ENCODE data around the gene ABCC5. TPM values are rescaled to one million over a fixed set of nuclear protein-coding genes. Genes with fewer than 3 reads are reported as not detected.

ABCC5 gene
- total and polyA plus RNA-seq, 2 experiments from 2014 or later, result 68.8 to 92.0 TPM

DNA sequence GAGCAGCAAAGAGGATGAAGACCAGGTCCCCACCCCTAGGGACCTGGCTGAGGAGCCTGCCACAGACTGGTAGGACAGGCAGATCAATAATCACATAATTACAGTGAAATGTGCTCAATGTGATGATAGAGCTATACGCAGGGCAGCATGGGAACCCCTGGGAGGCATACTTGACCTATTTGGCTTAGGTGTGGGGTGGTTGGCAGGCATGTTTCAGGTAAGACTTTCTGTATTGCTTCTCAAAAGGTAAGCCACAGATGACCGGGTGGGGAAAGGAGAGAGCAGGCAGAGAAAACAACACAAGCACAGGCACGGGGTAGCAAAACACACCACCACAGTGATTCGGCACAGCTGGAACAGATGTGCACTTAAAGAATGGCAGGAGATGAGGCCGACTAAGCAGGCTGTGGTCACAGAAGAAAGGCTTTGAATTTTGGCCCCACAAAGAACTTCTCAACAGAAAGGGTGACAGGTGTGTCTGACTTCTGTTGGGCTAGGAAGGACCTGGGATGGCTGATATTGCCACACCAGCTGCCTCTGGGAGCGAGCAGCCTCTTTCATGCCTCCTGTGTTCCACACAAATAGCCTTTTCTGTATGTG lies 64.1 kb downstream of the ABCC5 start:
- peaks cover 60% of the 10 kb centered on the region for H3K36me3 ChIP-seq
- H3K9me3 ChIP-seq (ENCODE audit: low read depth), result no peaks in the 10 kb centered on the region
- H3K27ac ChIP-seq, result no peak overlapping the region
- no peak for DNase-seq (ENCODE audit: low read depth in 1 of 2, low spot score in 1 of 2)
- no peaks in the 10 kb centered on the region for H3K27me3 ChIP-seq
- no peak for TF ChIP-seq CTCF (IDR thresholded peaks at IDR 0.05; ENCODE audit: low read depth, low read length)
- H3K4me1 ChIP-seq (ENCODE audit: low read depth), result no peaks in the 10 kb centered on the region
- no peak overlapping the region for H3K4me3 ChIP-seq

- no peak for TF ChIP-seq CTCF (IDR thresholded peaks at IDR 0.05; ENCODE audit: low read depth, low read length)
- Histone ChIP-seq H3K9me3 (ENCODE audit: low read depth) (no peaks in the 10 kb centered on the region), H3K27ac (no peak overlapping the region), H3K36me3 (peaks cover 67% of the 10 kb centered on the region), H3K4me1 (ENCODE audit: low read depth) (no peaks in the 10 kb centered on the region), H3K27me3 (no peaks in the 10 kb centered on the region), H3K4me3 (no peak overlapping the region)
- no peak for DNase-seq (ENCODE audit: low read depth in 1 of 2, low spot score in 1 of 2)
Measured at GRCh38 chr3:183951459-183951858, 66.2 kb downstream of the ABCC5 start.

DNA sequence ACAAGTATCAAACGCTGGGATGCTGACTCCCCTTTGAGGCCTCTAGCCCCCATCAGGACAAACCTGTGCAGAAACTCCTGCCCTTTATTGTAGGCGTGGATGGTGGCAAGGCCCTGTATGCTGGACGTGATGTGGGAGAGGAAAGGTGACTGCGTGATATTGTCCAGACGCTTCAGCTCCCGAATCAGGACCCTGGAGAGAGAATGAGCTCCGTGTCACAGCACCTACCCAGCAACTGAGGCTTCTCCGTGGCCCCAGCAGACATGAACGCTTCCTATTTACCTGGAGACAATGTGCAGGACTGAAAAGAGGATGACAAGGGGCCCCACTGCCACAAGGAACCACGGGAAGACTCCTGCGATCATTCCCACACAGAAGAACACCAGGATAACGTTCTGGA lies 68.0 kb downstream of the ABCC5 start:
- TF ChIP-seq CTCF (IDR thresholded peaks at IDR 0.05; ENCODE audit: low read depth, low read length), result no peak
- Histone ChIP-seq H3K4me1 (ENCODE audit: low read depth) (no peaks in the 10 kb centered on the region), H3K27me3 (no peaks in the 10 kb centered on the region), H3K4me3 (no peak overlapping the region), H3K27ac (no peak overlapping the region), H3K9me3 (ENCODE audit: low read depth) (no peaks in the 10 kb centered on the region), H3K36me3 (peaks cover 75% of the 10 kb centered on the region)
- peak in 1 of 2 donors; percentile 35 for DNase-seq (ENCODE audit: low read depth in 1 of 2, low spot score in 1 of 2)

DNA sequence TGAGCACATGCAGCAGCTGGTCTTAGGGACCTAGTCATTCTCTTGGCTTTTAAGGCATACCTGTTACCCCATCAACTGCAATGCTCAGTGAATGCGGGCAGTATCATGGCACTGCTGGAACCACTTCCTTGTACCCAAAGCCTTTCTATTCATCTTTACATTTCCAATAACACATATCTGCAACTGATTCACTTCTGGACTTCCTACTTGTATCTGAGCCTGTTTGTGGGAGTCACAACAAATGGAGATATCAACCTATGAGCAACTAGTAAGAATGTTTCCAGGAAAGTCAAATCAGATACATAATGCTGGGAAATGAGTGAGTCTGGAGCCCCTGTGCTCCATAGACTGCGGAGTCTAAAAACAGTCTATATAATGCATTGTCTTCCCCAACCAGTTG lies 71.6 kb downstream of the ABCC5 start:
- H3K4me3 ChIP-seq, result no peak overlapping the region
- no peak for TF ChIP-seq CTCF (IDR thresholded peaks at IDR 0.05; ENCODE audit: low read depth, low read length)
- no peak overlapping the region for H3K27ac ChIP-seq
- H3K9me3 ChIP-seq (ENCODE audit: low read depth), result no peaks in the 10 kb centered on the region
- no peaks in the 10 kb centered on the region for H3K27me3 ChIP-seq
- peaks cover 75% of the 10 kb centered on the region for H3K36me3 ChIP-seq
- DNase-seq (ENCODE audit: low read depth in 1 of 2, low spot score in 1 of 2), result no peak
- H3K4me1 ChIP-seq (ENCODE audit: low read depth), result no peaks in the 10 kb centered on the region

DNA sequence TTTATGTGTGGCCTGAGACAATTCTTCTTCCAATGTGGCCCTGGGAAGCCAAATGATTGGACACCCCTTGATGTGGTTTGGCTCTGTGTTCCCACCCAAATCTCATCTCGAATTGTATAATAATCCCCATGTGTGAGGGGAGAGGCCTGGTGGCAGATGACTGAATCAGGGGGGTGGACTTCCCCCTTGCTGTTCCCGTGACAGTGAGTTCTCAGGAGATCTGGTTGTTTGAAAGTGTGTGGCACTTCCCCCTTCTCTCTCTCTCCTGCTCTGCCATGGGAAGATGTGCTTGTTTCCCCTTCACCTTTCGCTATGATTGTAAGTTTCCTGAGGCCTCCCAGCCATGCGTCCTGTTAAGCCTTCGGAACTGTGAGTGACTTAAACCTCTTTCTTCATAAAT lies 72.9 kb downstream of the ABCC5 start:
- H3K36me3 ChIP-seq, result peaks cover 72% of the 10 kb centered on the region

More for the DNA sequence above, 72.9 kb downstream of the ABCC5 start:
- TF ChIP-seq CTCF (IDR thresholded peaks at IDR 0.05; ENCODE audit: low read depth, low read length), result no peak
- H3K4me1 ChIP-seq (ENCODE audit: low read depth), result no peaks in the 10 kb centered on the region
- H3K27me3 ChIP-seq, result no peaks in the 10 kb centered on the region
- H3K4me3 ChIP-seq, result no peak overlapping the region
- H3K27ac ChIP-seq, result no peak overlapping the region
- H3K9me3 ChIP-seq (ENCODE audit: low read depth), result no peaks in the 10 kb centered on the region
- DNase-seq (ENCODE audit: low read depth in 1 of 2, low spot score in 1 of 2), result no peak

Data from cardiac muscle cell (in vitro differentiated cells and primary cell).